OCI-LY1 (cell line): ENCODE measurements around the gene FRY.

ENCODE experiments used
- H2AFZ ChIP-seq: fragments of 200-600 bp; sonication (generic), shearing (Covaris generic); 2 replicates; pipeline ENCODE4 v1.6.0; 2014; ENCODE audit warnings: antibody characterized with exemption, mild to moderate bottlenecking, low read length
- H3F3A ChIP-seq: fragments of 200-600 bp; sonication (generic), shearing (Covaris generic); 2 replicates; pipeline ENCODE4 v1.6.0; 2014; ENCODE audit warnings: mild to moderate bottlenecking, antibody characterized with exemption, low read length, moderate library complexity; ENCODE audit not compliant: insufficient read depth
- H3K27ac ChIP-seq: fragments of 200-600 bp; sonication (generic); 2 replicates; pipeline ENCODE4 v1.5.1; 2014; ENCODE audit warnings: low read length, mixed run types, mild to moderate bottlenecking, low read depth; ENCODE audit not compliant: poor library complexity, severe bottlenecking
- H3K27me3 ChIP-seq: fragments of 200-600 bp; sonication (generic); 2 replicates; pipeline ENCODE4 v1.6.0; 2014; ENCODE audit warnings: antibody characterized with exemption, mild to moderate bottlenecking, low read length, moderate library complexity; ENCODE audit not compliant: insufficient read depth
- H3K36me3 ChIP-seq: fragments of 200-600 bp; sonication (generic); 2 replicates; pipeline ENCODE4 v1.6.1; 2014; ENCODE audit warnings: mild to moderate bottlenecking, antibody characterized with exemption, low read length, moderate library complexity, mixed read lengths; ENCODE audit not compliant: insufficient read depth
- H3K4me1 ChIP-seq: fragments of 200-600 bp; sonication (generic); 2 replicates; pipeline ENCODE4 v1.5.1; 2014; ENCODE audit warnings: mild to moderate bottlenecking, low read length, moderate library complexity; ENCODE audit not compliant: insufficient read depth, severe bottlenecking
- H3K4me2 ChIP-seq: fragments of 200-600 bp; sonication (generic), shearing (Covaris generic); 2 replicates; pipeline ENCODE4 v1.6.1; 2014; ENCODE audit warnings: low read length
- H3K4me3 ChIP-seq: fragments of 200-600 bp; sonication (generic); 2 replicates; pipeline ENCODE4 v1.5.1; 2014; ENCODE audit warnings: low read length, low read depth, mild to moderate bottlenecking, mixed read lengths; ENCODE audit not compliant: poor library complexity, severe bottlenecking
- H3K79me2 ChIP-seq: fragments of 200-600 bp; shearing (Covaris generic); 2 replicates; pipeline ENCODE4 v1.6.1; 2016; ENCODE audit warnings: mixed run types, low read length, mixed read lengths; ENCODE audit not compliant: insufficient read depth
- H3K9ac ChIP-seq: fragments of 200-600 bp; sonication (generic), shearing (Covaris generic); 2 replicates; pipeline ENCODE4 v1.6.1; 2014; ENCODE audit warnings: mild to moderate bottlenecking, low read length, mixed read lengths
- H3K9me2 ChIP-seq: fragments of 200-600 bp; sonication (generic), shearing (Covaris generic); 2 replicates; pipeline ENCODE4 v1.6.1; 2014; ENCODE audit warnings: low read depth, mild to moderate bottlenecking, low read length, mixed read lengths
- H3K9me3 ChIP-seq: fragments of 200-600 bp; shearing (Covaris generic); 2 replicates; pipeline ENCODE4 v1.6.1; 2014; ENCODE audit warnings: low read length, mixed read lengths
- H4K20me1 ChIP-seq: fragments of 200-600 bp; sonication (generic), shearing (Covaris generic); 2 replicates; pipeline ENCODE4 v1.6.0; 2016; ENCODE audit warnings: mild to moderate bottlenecking, low read length; ENCODE audit not compliant: insufficient read depth
- CTCF ChIP-seq: fragments of 200-600 bp; sonication (generic), shearing (Covaris generic); IDR thresholded peaks from 2 replicates; pipeline ENCODE4 v1.5.1; 2017; ENCODE audit warnings: mild to moderate bottlenecking, antibody characterized with exemption, low read length, moderate library complexity, mixed read lengths
- EZH2 ChIP-seq: fragments of 200-600 bp; sonication (generic), shearing (Covaris generic); IDR thresholded peaks from 2 replicates; pipeline ENCODE4 v1.8.0; 2017; ENCODE audit warnings: borderline replicate concordance, mixed run types, mild to moderate bottlenecking, antibody characterized with exemption, low read length, moderate library complexity, mixed read lengths

The FRY gene

GRCh38 chr13:32255724-32256109, 224.1 kb downstream of the FRY start:
- no peak overlapping the region for H3K4me2 ChIP-seq
- H3F3A ChIP-seq, result no peaks in the 10 kb centered on the region
- no peak overlapping the region for H3K27ac ChIP-seq
- no peaks in the 10 kb centered on the region for H3K4me1 ChIP-seq
- H3K9me2 ChIP-seq, result no peaks in the 10 kb centered on the region
- H4K20me1 ChIP-seq, result no peaks in the 10 kb centered on the region
- no peak for TF ChIP-seq CTCF
- no peak for TF ChIP-seq EZH2
- H3K79me2 ChIP-seq, result no peaks in the 10 kb centered on the region
- no peaks in the 10 kb centered on the region for H3K36me3 ChIP-seq
- no peak overlapping the region for H3K9ac ChIP-seq
- no peak overlapping the region for H3K4me3 ChIP-seq
- H3K9me3 ChIP-seq, result no peaks in the 10 kb centered on the region
- H3K27me3 ChIP-seq, result no peaks in the 10 kb centered on the region
- no peak overlapping the region for H2AFZ ChIP-seq

GRCh38 chr13:32256243-32256642, 224.7 kb downstream of the FRY start:
- H3K27me3 ChIP-seq, result no peaks in the 10 kb centered on the region
- H4K20me1 ChIP-seq, result no peaks in the 10 kb centered on the region
- H3K4me1 ChIP-seq, result no peaks in the 10 kb centered on the region
- no peaks in the 10 kb centered on the region for H3F3A ChIP-seq
- H3K36me3 ChIP-seq, result no peaks in the 10 kb centered on the region
- no peaks in the 10 kb centered on the region for H3K79me2 ChIP-seq
- H3K9me2 ChIP-seq, result no peaks in the 10 kb centered on the region
- H3K4me2 ChIP-seq, result no peak overlapping the region
- no peak overlapping the region for H2AFZ ChIP-seq
- H3K9ac ChIP-seq, result no peak overlapping the region
- H3K4me3 ChIP-seq, result no peak overlapping the region
- H3K27ac ChIP-seq, result no peak overlapping the region
- TF ChIP-seq EZH2, result no peak
- TF ChIP-seq CTCF, result no peak
- H3K9me3 ChIP-seq, result no peaks in the 10 kb centered on the region

GRCh38 chr13:32257649-32258048, 226.1 kb downstream of the FRY start:
- Histone ChIP-seq H3K9ac (no peak overlapping the region), H3K79me2 (no peaks in the 10 kb centered on the region), H3K27ac (no peak overlapping the region), H3K36me3 (no peaks in the 10 kb centered on the region), H4K20me1 (no peaks in the 10 kb centered on the region), H3K4me3 (no peak overlapping the region), H3K9me2 (no peaks in the 10 kb centered on the region), H3K9me3 (no peaks in the 10 kb centered on the region), H3K4me1 (no peaks in the 10 kb centered on the region), H3K4me2 (no peak overlapping the region), H2AFZ (no peak overlapping the region), H3K27me3 (no peaks in the 10 kb centered on the region), H3F3A (no peaks in the 10 kb centered on the region)
- TF ChIP-seq EZH2 (no peak), CTCF (no peak)
